Measurements from ENCODE around the gene BBLN. TPM values are rescaled to one million over a fixed set of nuclear protein-coding genes. Genes with fewer than 3 reads are reported as not detected.

BBLN gene
- total RNA-seq, 4 donors from 2014 or later = 73.5 to 145 (median 132) TPM

DNA sequence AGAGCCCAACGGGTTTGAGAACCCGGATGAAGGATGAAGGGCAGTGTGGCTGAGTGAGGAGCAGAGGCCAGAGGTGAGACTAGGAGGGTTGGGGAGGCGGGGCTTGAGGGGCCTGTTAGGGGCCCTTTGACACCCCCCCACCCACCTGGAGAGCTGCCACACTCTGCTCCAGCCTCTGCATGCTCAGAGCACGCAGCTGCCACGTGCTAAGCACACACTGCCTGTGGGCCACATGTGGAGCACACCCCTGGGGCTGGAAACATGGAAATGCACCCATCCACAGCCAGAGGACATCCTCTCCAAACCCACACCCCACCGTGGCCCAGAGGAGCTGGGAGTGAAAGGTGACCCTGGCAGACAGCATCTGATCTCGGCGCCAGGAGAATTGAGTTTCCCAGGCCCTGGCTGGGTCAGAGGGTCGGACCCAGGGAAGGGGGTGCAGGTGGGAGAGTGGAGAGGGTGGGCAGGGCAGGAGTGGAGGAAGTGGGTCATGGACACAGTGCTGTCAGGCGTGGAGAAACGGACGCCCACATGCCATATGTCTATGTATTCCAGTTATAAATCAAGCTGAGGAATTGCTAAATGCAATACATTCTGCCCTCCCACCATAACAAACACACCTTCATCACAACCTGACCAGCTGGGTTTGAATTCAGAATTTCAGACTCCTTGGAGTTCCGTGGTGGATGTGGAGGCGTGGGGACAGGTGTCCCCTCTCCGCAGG is 49.0 kb downstream of the BBLN start:
- TF ChIP-seq, protein P1, sequence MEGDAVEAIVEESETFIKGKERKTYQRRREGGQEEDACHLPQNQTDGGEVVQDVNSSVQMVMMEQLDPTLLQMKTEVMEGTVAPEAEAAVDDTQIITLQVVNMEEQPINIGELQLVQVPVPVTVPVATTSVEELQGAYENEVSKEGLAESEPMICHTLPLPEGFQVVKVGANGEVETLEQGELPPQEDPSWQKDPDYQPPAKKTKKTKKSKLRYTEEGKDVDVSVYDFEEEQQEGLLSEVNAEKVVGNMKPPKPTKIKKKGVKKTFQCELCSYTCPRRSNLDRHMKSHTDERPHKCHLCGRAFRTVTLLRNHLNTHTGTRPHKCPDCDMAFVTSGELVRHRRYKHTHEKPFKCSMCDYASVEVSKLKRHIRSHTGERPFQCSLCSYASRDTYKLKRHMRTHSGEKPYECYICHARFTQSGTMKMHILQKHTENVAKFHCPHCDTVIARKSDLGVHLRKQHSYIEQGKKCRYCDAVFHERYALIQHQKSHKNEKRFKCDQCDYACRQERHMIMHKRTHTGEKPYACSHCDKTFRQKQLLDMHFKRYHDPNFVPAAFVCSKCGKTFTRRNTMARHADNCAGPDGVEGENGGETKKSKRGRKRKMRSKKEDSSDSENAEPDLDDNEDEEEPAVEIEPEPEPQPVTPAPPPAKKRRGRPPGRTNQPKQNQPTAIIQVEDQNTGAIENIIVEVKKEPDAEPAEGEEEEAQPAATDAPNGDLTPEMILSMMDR (IDR thresholded peaks at IDR 0.05 in 4 of 5, conservative IDR thresholded peaks at IDR 0.05 in 1 of 5) = no peak
- TF ChIP-seq POLR2A (IDR thresholded peaks at IDR 0.05) = no peak
- peaks cover under 1 to 4% of the 10 kb centered on the region in 2 donors for H3K4me1 ChIP-seq
- H3K27ac ChIP-seq = no peak overlapping the region
- intact Hi-C loops (cut with DNase I; ENCODE audit: low total_unique reads) = no loop called here
- no peak for ATAC-seq
- H3K27me3 ChIP-seq = peaks cover 3 to 9% (median 8%) of the 10 kb centered on the region in 3 donors
- no peak for DNase-seq
- H3K9me3 ChIP-seq = no peaks in the 10 kb centered on the region
- in situ Hi-C loops (cut with MboI; ENCODE audit: low sequenced_read_pairs in 4 of 4) = no loop called here
- H3K36me3 ChIP-seq = no peaks in the 10 kb centered on the region
- no peak overlapping the region for H3K4me3 ChIP-seq

DNA sequence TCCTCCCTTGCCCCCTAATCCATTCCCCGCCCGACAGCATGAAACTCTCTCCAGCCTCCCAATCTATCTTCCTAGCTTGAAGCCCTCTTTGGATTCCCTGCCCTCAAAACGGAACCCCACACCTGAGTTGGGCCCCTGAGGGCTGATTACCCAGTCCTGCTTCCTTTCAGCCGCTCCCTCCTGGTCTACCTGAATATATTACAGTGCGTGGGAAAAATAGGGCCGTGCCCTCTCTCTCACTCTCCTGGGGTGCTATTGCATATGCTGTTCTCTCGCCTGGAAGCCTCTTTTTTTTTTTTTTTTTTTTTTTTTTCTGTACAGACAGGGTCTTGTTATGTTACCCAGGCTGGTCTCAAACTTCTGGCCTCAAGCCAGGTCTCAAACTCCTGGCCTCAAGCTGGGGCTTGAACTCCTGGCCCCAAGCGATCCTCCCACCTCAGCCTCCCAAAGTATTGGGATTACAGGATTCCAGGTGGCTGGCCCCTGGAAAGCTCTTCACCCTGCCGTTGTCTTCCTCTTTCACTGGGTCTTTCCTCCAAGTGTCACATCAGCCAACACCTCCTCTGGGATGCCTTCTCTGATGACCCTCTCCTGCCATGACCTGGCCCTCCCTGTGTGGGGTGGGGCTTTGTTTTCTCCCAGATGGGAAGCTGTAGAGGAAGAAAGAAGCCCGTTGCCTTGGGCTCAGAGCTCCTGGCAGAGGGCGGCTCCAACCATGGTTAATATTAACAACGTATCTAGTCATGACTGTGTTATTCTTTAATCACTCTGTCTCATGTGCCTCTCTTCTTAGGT is 51.3 kb downstream of the BBLN start:
- Histone ChIP-seq H3K4me1 (no peaks in the 10 kb centered on the region), H3K9me3 (no peaks in the 10 kb centered on the region), H3K27me3 (no peaks in the 10 kb centered on the region), H3K4me3 (no peak overlapping the region), H3K36me3 (no peaks in the 10 kb centered on the region), H3K27ac (no peak overlapping the region)
- TF ChIP-seq, protein P1 (IDR thresholded peaks at IDR 0.05 in 4 of 5, conservative IDR thresholded peaks at IDR 0.05 in 1 of 5) = no peak
- no peak for TF ChIP-seq POLR2A (IDR thresholded peaks at IDR 0.05)
- ATAC-seq (no peak), DNase-seq (no peak)
- in situ Hi-C loops (cut with MboI; ENCODE audit: low sequenced_read_pairs in 4 of 4) (no loop called here), intact Hi-C loops (cut with DNase I; ENCODE audit: low total_unique reads) (no loop called here)

DNA sequence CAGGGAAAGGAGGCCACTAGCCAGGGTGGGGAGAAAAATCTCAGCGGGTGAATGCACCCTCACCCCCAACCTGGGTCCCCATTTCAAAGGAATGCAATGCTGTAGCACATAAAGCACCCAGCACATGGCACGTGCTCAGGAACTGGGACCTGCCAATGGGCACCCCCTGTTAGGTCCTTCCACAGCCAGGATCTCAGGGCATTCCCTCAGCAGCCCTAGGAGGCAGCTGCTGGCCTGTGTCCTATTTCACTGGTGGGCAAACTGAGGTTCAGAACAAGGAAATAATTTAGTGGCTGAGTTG is 51.9 kb downstream of the BBLN start:
- Histone ChIP-seq H3K4me3 (no peak overlapping the region), H3K27me3 (no peaks in the 10 kb centered on the region), H3K4me1 (no peaks in the 10 kb centered on the region), H3K9me3 (no peaks in the 10 kb centered on the region), H3K27ac (no peak overlapping the region), H3K36me3 (no peaks in the 10 kb centered on the region)
- TF ChIP-seq POLR2A (IDR thresholded peaks at IDR 0.05) = no peak
- DNase-seq (no peak), ATAC-seq (no peak)
- intact Hi-C loops (cut with DNase I; ENCODE audit: low total_unique reads) = no loop called here
- in situ Hi-C loops (cut with MboI; ENCODE audit: low sequenced_read_pairs in 4 of 4) = no loop called here

Other genes with a start within 250 kb of the BBLN start
- 10 to 100 TPM; 11.2 to 48.4 (median 23.6) TPM for gene ST6GALNAC4, start 243.2 kb upstream of the BBLN start, total RNA-seq
- 1 to 10 TPM in 1 of 4 donors, not detected in 3; 4.2 TPM for gene PIP5KL1, start 229.5 kb upstream of the BBLN start, total RNA-seq
- 10 to 100 TPM in 1 of 4 donors, 1 to 10 TPM in 3; 4.7 to 10.4 (median 5.9) TPM for gene DPM2, start 222.4 kb upstream of the BBLN start, total RNA-seq
- 1 to 10 TPM; 1.8 to 4.5 (median 2.8) TPM for gene EEIG1, start 179.3 kb upstream of the BBLN start, total RNA-seq
- gene NAIF1, start 92.9 kb upstream of the BBLN start, total RNA-seq = 1 to 10 TPM; 3.6 to 7.4 (median 6.9) TPM
- 10 to 100 TPM; 26.9 to 98.7 (median 46.0) TPM for gene SLC25A25, start 92.0 kb upstream of the BBLN start, total RNA-seq
- 100 to 1,000 TPM in 3 of 4 donors, 10 to 100 TPM in 1; 95.2 to 266 (median 155) TPM for gene PTGES2, start 32.5 kb upstream of the BBLN start, total RNA-seq
- gene LCN2, start 10.8 kb upstream of the BBLN start, total RNA-seq = under 1 TPM in 1 of 4 donors, not detected in 3; 1.00 TPM
- 10 to 100 TPM; 47.8 to 61.3 (median 53.0) TPM for gene CIZ1, start 31.3 kb downstream of the BBLN start, total RNA-seq
- 1 to 10 TPM; 1.8 to 3.8 (median 2.0) TPM for gene DNM1, start 43.1 kb downstream of the BBLN start, total RNA-seq
- 10 to 100 TPM; 68.9 to 84.6 (median 78.5) TPM for gene GOLGA2, start 115.7 kb downstream of the BBLN start, total RNA-seq
- gene SWI5, start 116.0 kb downstream of the BBLN start, total RNA-seq = 10 to 100 TPM; 12.7 to 23.8 (median 13.5) TPM
- 10 to 100 TPM in 3 of 4 donors, 1 to 10 TPM in 1; 7.1 to 18.1 (median 14.3) TPM for gene TRUB2, start 162.2 kb downstream of the BBLN start, total RNA-seq
- gene COQ4, start 162.6 kb downstream of the BBLN start, total RNA-seq = 10 to 100 TPM; 25.1 to 42.4 (median 34.3) TPM
- 10 to 100 TPM; 10.9 to 30.4 (median 26.1) TPM for gene SLC27A4, start 180.3 kb downstream of the BBLN start, total RNA-seq
- gene URM1, start 211.1 kb downstream of the BBLN start, total RNA-seq = 10 to 100 TPM; 24.1 to 34.1 (median 32.9) TPM